ENCODE data around the gene MAD1L1. TPM values are rescaled to one million over a fixed set of nuclear protein-coding genes. Genes with fewer than 3 reads are reported as not detected.

Gene MAD1L1
- total RNA-seq, 1 donor from 2014 or later = 59.6 TPM

DNA sequence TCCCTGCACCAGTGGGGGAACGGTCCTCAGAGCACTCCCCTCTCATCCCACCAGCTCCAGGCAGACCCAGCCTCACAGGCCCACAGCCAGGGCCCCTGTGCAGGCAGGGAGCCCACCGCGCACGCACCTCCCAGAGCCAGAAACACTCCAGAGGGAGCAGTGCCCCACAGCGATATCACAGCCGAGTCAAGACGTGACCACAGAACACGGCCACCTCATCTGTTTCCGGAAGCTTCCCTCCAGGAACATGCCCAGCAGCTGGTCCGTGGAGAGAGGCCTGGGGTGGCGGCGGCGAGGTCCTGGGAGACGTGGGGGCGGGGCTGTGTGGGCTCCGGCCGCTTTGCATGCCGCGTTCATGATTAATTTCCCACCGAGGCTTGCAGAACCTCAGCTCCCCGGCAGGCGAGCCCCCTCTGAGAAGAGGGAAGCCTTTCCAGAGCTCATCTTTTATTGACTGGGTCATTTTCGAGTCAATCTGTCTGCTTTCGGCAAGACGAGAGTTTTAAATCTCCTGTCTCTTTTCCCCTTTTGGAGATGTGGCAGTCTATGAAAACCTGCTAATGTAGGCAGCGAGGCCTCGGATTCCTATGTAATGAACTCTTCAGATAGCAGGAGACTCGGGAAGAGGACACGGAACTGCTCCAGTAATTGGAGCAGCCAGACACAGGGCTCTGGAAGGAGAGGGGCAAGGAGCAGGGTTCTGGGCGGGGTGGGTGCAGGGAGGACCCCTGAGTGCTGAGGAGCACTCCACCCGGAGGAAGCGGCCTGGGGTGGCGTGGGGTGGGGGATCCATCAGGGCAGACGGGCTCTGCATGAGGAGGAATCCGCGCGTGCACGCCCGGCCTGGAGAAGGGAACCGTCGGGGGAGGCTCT, 319.9 kb downstream of the MAD1L1 start:
- Histone ChIP-seq H3K4me3 (no peak overlapping the region), H3K36me3 (no peaks in the 10 kb centered on the region), H3K27ac (no peak overlapping the region), H3K9me3 (no peaks in the 10 kb centered on the region), H3K27me3 (no peaks in the 10 kb centered on the region), H3K4me1 (peaks cover 0 to 8% of the 10 kb centered on the region in 2 donors)
- intact Hi-C loops (cut with DNase I) = no loop called here
- no peak for DNase-seq (ENCODE audit: low spot score in 2 of 2)
- TF ChIP-seq CTCF (IDR thresholded peaks at IDR 0.05) = peak in 1 of 3 experiments; percentile 12

DNA sequence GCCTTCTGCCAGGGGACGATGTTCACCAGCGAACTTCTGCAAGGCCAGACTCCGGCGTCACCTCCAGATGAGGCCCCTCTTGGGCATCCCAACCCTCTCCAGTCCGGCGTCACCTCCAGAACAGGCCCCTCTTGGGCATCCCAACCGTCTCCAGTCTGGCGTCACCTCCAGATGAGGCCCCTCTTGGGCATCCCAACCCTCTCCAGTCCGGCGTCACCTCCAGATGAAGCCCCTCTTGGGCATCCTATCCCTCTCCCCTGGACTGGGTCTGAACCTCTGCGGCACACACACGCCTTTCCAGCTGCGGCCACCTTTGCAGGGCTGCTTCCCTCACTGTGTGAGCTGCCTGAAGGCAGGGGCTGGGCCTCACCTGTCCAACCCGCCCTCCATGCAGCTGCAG, 321.2 kb downstream of the MAD1L1 start:
- TF ChIP-seq CTCF (IDR thresholded peaks at IDR 0.05) = no peak
- no peak overlapping the region for H3K4me3 ChIP-seq
- no peaks in the 10 kb centered on the region for H3K36me3 ChIP-seq
- no peaks in the 10 kb centered on the region for H3K9me3 ChIP-seq
- DNase-seq (ENCODE audit: low spot score in 2 of 2) = no peak
- intact Hi-C loops (cut with DNase I) = no loop called here
- peaks cover 0 to 8% of the 10 kb centered on the region in 2 donors for H3K4me1 ChIP-seq
- no peaks in the 10 kb centered on the region for H3K27me3 ChIP-seq
- H3K27ac ChIP-seq = no peak overlapping the region

DNA sequence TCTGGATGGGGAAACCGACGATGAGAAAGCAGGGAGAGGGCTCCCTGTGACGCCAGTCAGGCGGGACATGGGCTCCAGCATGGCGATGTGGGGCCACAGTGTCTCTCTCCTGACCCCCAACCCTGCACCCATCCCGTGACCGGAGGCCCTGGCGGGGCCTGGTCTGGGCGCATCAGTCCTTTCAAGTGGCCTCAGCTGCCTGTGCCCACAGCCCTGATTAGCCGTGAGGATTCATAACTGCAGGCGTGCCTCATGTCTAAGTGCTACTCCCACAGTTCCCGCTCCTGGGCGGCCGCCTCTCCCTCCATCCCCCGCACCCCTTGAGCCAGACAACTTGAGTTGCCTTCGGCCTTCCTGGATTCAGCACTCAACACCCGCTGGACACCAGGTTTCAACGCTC, 321.9 kb downstream of the MAD1L1 start:
- intact Hi-C loops (cut with DNase I) = no loop called here

GRCh38 chr7:1910081-1910685, 322.6 kb downstream of the MAD1L1 start:
- intact Hi-C loops (cut with DNase I) = no loop called here

More for the DNA sequence above, 321.9 kb downstream of the MAD1L1 start:
- no peak overlapping the region for H3K27ac ChIP-seq
- no peak overlapping the region for H3K4me3 ChIP-seq
- no peak for TF ChIP-seq CTCF (IDR thresholded peaks at IDR 0.05)
- H3K36me3 ChIP-seq = no peaks in the 10 kb centered on the region
- H3K27me3 ChIP-seq = no peaks in the 10 kb centered on the region
- peaks cover 0 to 8% of the 10 kb centered on the region in 2 donors for H3K4me1 ChIP-seq
- no peak for DNase-seq (ENCODE audit: low spot score in 2 of 2)
- H3K9me3 ChIP-seq = no peaks in the 10 kb centered on the region

GRCh38 chr7:1909476-1909875, 323.3 kb downstream of the MAD1L1 start:
- H3K4me1 ChIP-seq = peaks cover 0 to 8% of the 10 kb centered on the region in 2 donors
- no peak for TF ChIP-seq CTCF (IDR thresholded peaks at IDR 0.05)
- no peaks in the 10 kb centered on the region for H3K36me3 ChIP-seq
- no peak overlapping the region for H3K4me3 ChIP-seq
- H3K9me3 ChIP-seq = no peaks in the 10 kb centered on the region
- DNase-seq (ENCODE audit: low spot score in 2 of 2) = no peak
- H3K27ac ChIP-seq = no peak overlapping the region
- no peaks in the 10 kb centered on the region for H3K27me3 ChIP-seq
- intact Hi-C loops (cut with DNase I) = no loop called here

More at GRCh38 chr7:1910081-1910685, 322.6 kb downstream of the MAD1L1 start:
- Histone ChIP-seq H3K4me1 (peaks cover 0 to 8% of the 10 kb centered on the region in 2 donors), H3K27ac (no peak overlapping the region), H3K36me3 (no peaks in the 10 kb centered on the region), H3K9me3 (no peaks in the 10 kb centered on the region), H3K4me3 (no peak overlapping the region), H3K27me3 (no peaks in the 10 kb centered on the region)
- no peak for DNase-seq (ENCODE audit: low spot score in 2 of 2)
- no peak for TF ChIP-seq CTCF (IDR thresholded peaks at IDR 0.05)

Measured in ascending aorta (tissue), 2 donors.